Suppressor macrophage (primary cell): ENCODE measurements around the gene ARHGAP24.
"Not testable (repeated sequence)": the region's sequence is repeated elsewhere in the genome, so short reads cannot be mapped to it uniquely, and the experiment has no call there.

ENCODE experiments used
- DNase-seq, 4 experiments: peaks; one replicate each; pipeline ENCODE4 v3.0.0-alpha.2; 2020 to 2022

The ARHGAP24 gene

DNA sequence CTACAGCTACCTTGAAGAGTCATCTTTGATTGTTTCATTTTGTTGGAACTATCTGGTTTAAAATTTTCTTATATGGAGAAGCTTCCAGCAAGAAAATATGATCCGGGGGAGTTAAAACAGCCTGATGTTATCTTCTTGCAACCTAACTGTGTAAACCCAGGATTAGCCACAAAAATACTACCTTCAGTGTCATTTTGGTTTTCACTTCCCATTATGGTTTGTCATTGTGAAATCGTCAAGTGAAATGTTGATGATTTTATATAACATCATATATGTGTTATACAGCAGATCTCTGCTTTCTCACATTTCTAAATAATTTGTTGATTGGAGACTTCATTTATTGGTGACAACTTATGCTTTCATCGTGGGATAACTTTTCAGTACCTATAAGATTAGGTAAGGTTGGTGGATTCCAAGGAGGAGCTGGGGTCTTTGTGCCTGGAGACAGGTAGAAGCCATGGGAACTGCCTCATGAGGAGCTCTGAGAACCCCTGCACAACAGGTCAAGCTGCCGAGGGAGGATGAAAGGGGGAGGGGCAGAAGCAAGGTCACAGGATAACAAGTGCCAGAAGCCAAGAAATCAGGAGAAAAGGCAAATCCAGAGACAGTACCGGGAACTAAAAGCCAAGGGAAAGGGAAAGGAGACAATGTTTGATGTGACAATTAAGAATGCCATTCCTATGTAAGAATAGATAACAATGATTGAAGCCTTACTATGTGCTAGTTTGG lies 7.2 kb downstream of the ARHGAP24 start:
- DNase-seq, result peak in 2 of 4 experiments; percentile 51 to 57

DNA sequence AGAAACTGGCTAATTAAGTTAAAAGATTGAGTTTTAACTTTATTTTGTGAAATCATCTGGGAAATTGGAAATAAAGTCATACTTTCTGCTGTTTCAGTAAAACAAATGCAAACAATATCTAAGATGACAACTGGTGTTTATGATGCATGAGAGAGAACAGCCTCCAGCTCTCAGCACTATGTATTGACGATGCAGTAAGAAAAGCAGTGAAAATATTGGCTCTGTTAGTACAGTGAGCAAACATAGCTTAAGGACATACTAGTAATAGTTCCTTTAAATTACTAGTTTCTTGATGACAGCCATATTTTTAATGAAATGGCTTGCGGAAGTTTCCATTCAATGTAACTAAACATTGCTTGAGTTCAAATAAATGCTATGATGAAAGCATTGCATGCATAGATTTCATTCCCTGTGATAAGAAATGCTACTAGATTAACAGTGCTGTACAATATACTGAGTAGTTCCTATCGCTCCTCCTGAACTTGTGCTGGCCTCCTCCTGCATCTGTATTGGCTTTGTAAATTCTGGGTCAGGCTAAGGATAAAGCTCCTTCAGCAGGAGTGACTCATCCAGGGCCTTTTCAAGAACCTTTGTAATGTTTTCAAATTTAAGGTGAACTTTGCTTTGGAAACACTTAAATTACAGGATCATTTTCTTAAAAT lies 11.6 kb downstream of the ARHGAP24 start:
- no peak for DNase-seq

DNA sequence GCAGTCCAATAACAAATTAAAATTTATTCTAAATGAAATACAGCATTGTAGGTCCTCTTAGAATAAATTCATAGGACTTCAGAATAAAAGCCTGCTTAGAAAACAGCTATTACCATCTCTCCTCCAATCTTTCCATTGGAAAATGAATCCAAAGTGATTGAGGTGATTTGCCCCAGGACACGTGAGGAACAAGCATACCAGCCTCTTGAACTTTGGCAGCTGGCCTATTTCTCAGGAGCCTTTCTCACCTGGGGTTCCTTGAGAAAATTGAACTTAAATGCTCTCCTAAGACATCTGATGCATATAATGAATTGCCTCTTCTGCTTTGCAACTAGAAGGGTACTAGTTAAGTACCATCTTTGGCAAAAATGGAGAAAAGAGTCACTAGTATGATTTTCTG lies 13.5 kb downstream of the ARHGAP24 start:
- DNase-seq, result no peak

DNA sequence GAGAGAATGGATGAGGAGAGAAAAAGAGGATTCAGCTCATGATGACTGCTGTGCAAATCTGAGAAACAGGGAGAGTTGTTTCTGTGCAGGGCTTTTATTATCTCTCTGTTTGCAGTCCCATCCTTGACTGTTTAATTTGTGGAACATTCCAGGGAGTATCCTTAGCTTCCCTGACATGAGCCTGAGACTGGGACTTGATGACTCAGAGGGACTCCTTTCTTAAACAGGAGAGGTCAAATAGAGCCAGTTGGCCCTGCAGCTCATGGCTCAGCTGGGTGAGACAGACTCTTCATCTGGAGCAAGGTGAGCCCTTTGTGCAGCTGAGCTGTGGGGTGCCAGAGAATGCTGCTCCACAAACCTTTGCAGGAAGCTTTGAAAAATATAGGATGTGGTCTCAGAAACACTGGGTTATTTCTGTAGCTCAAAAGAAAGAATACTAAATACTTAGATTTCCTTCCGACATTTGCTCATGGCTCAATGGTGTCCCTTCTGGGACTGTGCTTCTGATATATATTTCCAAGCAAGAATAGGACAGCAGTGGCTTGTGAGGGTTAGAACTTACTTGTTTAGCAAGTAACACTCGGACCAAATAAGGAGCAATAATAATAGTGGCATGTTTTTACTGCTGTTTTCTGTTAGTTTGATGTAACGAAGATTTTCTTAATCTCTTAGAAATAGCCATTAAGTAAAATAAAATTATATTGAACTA lies 14.5 kb downstream of the ARHGAP24 start:
- DNase-seq, result no peak

DNA sequence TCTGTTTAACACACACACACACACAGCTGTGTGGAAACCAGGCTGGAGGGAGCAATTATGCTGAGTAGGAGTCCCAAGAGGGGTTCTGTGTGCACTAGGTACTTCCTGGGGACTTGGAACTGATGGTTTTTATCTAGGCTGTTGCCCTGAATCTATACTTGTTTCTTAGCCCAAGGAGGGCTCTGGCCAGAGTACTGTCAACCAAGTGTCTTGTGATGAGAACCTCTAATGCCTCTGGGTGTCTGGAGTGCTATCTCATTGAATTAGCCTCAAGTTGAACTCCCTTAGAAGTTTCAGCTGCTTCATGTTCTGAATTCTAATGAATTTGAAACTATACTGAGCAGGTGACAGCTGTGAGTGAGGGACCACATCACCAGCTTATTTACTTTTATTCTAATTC lies 16.6 kb downstream of the ARHGAP24 start:
- no peak for DNase-seq

DNA sequence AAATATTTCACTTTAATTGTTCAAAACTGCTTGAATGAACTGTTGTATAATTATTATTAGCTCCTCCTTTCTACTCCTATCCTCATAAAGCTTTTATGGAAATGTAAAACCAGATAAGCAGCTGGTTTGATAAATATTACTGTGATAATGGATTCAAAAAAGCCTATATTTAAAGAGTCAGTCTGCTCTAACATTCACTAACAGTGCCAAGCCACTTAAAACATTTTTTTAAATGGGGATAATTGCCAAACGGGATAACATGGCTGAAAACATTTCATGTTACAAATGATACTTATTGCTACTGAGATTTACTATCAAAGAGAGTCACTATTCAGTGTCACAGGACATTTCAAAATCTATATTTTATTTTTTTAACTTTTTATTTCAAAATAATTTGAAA lies 17.4 kb downstream of the ARHGAP24 start:
- DNase-seq, result no peak

DNA sequence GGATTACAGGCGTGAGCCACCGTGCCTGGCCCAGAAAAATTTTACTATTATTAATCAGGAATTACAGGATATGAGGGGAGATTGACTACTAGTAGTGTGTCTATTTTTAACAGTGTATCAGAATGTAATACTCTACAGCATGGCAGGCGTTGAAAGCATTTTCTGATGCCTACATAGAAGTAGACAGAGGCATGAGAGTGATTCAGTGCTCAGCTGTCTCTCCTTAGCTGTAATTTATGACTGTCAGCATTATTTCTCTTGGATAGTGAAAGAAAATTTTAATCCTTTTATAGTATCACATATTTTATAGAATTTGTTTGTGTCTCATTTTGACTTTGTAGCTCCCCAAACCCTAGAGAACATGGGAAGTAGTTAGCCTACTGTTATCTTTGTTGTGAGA lies 20.7 kb downstream of the ARHGAP24 start:
- no peak for DNase-seq

DNA sequence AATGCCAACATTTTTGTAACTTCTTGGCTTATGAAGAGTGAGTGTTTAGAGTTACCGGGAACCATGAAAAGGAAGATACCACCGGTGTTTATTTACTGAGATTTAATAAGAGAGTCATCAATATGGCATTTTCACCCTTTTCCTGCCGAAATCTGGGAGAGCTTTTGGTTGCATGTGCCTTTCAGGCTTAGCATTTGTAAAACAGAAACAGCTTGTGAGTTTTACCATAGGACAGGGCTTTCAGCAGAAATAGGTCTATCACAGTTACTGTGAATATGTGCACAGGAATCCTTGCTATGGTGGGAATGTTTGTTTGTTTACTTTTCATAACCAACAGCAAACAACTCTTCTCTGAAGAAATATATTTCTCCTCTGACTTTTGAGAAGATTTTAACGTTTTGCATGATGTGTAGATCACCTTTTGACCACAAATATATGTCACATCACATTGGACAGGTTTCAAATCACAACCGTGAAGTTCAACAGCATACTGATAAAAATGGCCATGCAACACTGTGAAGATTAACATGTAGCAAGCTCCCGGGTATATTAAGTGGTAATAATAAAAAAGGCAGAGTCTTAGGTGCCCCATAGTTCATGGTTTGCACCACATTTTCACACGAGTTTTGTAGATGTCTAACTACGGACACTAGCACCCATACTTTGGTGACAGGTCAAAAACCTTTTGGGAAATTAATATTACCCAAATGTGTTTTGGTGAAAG lies 21.3 kb downstream of the ARHGAP24 start:
- DNase-seq, result no peak

DNA sequence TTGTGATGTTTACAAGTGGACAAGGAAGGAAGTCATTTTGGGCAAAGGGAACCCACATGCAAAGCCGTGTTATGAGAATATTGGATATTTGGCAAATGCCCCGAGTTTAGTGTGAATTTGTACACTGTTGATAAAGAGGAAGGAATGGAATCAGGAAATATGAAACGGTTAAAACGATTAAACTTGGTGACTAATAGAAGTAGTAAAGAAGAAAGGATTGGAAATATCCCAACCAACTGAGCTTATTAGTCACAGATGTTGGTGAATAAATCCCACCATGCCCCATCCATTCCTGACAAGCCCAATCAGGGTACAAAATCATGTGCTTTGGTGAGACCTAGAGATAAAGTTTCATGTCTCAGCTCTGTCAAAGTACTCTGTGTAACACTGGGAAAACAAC lies 22.0 kb downstream of the ARHGAP24 start:
- DNase-seq, result peak in 2 of 4 experiments; percentile 35 to 48

DNA sequence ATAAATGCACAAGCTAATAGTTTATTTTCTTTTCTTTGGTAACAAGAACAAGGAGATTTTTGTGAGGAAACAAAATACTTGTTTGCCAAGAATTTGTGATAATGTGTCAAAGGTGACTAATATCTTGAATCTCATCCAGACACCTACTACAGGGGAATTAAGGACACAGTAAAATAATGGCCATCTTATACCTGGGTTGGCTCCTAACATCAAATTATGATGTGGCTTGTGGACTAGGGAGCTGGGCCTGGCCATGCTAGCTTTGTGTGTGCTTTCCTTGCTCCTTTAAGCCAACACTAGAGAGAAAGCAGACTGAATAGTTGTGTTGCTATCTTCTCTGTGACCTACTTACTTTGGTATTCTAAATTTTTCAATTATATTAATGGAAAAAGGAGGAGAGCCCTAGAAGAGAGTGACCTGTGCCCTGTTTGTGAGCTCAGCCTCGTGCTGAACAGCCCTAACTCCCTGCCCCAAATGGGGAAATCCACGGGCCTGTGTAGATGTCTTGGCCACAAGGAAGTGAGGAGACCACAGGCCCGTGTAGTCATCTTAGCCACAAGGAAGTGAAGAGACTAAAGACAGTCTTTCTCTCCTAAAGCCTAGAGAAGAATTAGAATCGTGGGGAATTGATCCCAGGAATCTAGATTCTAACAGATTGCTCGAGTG lies 23.3 kb downstream of the ARHGAP24 start:
- DNase-seq, result peak; percentile 86 to 95 (median 94)

DNA sequence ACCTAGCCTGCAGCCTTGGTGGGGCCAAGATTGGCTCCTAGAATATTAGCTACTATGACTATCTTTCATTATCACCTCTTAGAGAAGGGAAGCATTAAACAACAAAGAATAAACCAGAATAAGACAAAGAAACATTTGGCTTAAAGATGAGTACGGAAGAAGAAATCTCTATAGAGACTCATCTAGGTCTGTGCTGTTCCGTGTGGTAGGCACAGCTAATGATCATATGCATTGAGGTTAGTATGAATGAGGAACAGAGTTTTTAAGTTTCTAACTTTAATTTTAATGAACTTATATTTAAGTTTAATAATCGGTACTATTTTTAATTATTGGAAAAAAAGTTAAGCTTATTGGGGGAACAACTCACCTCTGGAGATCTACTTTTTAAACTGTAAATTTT lies 24.6 kb downstream of the ARHGAP24 start:
- peak in 1 of 4 experiments; percentile 44 for DNase-seq

DNA sequence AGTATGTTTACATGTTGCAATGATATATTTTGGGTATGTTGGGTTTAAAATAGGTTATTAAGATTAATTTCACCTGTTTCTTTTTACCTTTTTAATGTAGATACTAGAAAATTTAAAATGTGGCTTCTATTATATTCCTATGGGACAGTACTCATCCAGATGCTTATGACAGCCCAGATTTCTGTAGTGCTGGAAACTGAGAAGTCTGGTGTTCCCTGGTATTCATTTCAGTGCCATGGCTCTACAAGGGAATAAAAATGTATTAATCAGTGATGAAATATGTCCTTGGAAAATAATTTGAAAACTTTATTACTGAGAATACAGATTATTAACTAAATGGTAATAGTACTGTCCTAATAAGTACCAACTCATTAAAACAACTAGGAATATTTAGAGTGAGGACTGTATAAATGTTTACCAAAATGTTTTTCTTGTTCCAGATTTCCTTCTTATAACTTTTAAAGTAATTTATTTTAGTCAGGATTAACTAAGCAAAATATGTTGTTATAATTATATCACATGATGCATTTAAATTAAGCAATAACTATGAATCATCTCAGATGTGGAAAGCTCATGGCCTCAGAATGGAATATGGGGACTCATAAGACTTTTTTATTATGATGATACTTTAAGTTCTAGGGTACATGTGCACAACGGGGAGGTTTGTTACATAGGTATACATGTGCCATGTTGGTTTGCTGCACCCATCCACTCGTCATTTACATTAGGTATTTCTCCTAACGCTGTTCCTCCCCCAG lies 25.3 kb downstream of the ARHGAP24 start:
- DNase-seq, result peak in 2 of 4 experiments; percentile 48 to 49

DNA sequence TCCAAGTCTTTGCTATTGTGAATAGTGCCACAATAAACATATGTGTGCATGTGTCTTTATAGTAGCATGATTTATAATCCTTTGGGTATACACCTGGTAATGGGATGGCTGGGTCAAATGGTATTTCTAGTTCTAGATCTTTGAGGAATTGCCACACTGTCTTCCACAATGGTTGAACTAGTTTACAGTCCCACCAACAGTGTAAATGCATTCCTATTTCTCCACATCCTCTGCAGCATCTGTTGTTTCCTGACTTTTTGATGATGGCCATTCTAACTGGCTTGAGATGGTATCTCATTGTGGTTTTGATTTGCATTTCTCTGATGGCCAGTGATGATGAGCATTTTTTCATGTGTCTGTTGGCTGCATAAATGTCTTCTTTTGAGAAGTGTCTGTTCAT lies 26.2 kb downstream of the ARHGAP24 start:
- DNase-seq, result not testable (repeated sequence)

DNA sequence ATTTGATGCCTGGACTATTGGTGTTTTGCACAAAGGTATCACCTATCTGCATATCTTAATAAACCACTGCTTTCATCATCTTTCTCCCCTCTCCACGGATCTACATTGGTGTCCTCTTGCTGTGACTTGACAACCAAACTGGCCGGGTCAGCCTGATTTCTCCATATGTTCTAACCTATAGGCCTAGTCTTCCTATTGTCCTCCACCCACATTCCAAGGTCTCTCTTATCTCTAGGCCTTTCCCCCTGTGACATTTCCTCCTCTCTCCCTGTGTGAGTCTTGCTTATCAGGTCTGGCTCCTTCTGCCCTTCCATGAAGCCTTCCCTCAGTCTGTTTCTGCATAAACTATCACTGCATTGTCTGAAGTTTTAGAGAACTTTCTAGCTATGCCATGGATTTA lies 33.7 kb downstream of the ARHGAP24 start:
- DNase-seq, result no peak

DNA sequence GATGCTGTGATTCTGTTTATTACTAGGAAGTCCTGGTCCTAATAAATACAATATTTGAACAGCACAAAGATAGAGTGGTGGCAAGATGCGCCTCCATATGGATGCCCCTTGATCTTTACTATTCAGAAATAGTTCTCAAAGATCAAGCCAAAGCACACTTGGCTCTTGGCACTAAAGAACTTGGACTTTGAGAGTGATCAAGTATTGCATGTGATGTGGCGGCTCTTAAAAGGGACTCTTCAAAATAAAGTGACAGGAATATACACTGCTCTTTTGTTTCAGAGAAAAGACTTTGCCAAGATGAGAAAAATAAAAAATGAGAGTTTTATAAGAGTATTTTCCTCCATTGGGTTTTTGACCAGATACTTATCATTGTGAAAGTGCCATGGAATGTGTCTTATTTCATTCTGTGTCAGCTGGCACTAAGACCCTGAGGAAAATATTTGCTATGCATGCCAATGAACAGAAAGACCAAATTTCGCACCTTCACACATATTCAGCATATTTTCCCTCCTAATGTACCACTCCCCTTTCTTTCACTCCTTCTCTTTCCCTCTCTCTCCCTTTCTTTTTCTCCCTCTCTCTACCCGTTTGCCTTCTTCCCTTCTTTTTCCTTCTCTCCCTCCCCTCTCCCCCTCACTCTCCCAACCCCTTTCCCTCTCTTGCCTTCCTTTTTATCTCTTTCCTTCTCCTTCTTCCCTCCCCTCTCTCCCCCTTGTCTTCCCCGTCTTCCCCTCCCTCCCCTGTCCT lies 35.1 kb downstream of the ARHGAP24 start:
- no peak for DNase-seq

DNA sequence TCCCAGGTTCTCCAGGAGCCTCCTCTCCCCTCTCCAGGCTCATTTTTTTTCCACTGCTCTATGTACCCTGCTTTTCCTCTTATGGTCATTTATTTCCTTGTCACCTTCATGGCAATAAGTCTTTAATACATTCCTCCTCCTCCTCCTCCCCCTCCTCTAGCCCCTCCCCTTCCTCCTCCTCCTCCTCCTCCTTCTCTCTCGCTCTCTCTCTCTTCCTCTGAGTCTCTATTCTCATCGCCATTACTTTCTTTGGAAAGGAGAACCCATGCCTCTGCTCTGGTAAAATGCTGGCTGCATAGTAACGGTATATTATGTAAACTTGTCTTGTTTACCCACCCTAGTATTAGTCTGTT lies 35.7 kb downstream of the ARHGAP24 start:
- DNase-seq, result no peak

DNA sequence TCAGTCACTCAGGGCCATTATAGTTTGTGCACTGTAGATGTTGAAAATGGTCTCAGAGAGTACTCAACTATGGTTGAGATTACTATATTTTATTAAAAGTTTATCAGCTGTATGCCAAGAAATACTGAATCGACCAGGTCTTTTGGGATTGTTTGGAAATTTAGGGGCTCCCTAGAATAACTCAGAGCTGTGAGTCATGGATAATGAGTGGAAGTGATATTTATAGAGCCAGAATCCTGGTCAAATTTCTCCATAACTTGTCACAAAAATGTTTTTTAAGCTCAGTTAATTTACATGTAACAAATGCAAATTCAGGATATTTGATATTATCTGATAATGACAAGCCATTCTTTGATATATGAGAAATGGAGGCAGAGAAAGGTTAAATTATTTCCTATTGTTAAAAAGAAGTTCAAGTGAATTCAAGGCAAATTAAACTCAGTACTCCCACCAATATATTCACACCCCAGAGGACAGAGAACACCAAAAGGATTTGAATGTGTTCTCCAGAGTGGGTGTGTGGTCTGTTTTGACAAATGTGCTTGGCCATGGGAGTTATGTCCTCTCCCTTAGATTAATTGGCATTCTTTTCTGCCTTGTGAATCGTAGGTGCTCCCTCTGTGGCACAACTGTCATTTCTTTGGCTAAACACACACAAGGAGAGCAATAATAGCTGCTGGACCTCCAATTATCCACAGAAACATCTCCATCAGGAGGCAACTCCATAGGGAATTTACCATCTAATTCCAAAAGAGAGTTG lies 37.7 kb downstream of the ARHGAP24 start:
- no peak for DNase-seq

DNA sequence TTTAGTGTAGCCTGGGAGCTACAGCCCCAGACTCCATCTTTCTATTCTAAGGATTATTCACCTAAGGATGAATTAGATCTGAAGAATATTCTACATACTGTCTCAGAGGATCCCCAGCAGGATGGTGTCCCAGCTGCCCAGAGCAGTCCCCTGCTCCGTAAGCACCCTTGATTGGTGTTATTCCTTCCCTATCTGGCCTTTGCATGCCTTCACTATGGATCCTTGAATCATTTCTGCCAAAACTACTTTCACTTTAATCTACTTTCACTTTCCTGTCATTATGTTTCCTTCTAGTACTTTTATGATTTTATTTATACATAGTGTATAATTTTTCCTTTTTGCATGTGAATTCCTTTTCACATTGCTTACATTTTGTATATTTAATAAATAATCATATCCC lies 39.2 kb downstream of the ARHGAP24 start:
- no peak for DNase-seq

DNA sequence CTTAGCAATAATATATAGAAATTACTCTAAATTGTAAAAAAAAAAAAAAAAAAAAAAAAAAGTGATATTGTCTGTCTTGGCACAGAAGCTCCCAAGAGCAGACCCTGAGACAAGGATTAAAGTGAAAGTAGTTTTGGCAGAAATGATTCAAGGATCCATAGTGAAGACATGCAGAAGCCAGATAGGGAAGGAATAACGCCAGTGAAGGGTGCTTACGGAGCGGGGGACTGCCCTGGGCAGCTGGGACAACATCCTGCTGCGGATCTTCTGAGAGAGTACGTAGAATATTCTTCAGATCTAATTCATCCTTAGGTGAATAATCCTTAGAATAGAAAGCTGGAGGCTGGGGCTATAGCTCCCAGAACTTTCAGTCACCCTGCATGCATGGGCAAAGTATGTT lies 39.8 kb downstream of the ARHGAP24 start:
- no peak for DNase-seq

DNA sequence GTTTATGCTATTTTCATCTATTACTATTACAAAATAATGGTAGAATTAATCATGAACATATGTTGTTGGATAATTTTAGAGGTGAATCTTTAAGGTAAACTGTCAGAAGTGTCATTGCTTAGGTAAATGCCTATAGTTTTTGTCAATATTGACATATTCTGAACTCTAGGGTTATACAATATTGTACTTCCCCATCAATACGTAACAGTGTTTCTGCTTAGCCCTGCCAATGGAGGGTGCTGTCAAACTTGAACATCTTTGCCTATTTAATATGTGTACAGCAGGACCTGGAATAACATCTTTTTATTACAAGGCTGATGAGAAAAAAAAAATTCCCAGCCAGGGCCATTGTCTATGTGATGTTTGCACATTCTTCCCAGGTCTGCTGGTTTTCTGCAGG lies 40.8 kb downstream of the ARHGAP24 start:
- DNase-seq, result no peak
